LNCaP clone FGC (cell line): ENCODE measurements around the gene NEK6.

Source experiments
- DNase-seq: peaks from one replicate; pipeline ENCODE4 v3.0.0-alpha.2; 2011; ENCODE audit warnings: low read depth
- H3K4me3 ChIP-seq: 2 replicates; pipeline ENCODE4 v1.5.1; 2011; ENCODE audit warnings: mild to moderate bottlenecking, low read depth, low read length, control low read depth
- TF ChIP-seq, protein P1 (sequence below): IDR thresholded peaks from 2 replicates; pipeline ENCODE4 v1.5.1; 2012; ENCODE audit warnings: mild to moderate bottlenecking; ENCODE audit not compliant: control insufficient read depth, insufficient read depth; ENCODE audit errors: extremely low read depth

NEK6 gene

DNA sequence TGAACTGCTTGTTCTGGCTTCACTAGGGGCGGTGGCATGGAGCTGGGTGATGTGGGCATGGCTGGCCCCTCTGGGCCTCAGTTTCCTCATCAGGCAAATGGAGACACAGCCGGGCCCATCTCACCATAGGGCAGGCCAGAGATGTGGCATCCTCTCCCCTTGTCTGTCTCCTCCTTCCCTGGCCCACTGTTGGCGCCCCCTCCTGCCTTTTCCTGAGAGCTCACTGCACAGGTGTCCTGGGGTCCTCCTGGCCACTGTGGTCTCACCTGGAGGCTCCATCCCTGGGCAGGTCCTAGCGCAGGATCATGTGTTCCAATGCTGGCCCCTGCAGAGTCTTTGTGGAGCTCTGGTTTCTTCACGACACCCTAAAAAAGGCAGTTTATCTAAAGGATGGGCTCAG, 53.5 kb downstream of the NEK6 start:
- TF ChIP-seq, protein P1, sequence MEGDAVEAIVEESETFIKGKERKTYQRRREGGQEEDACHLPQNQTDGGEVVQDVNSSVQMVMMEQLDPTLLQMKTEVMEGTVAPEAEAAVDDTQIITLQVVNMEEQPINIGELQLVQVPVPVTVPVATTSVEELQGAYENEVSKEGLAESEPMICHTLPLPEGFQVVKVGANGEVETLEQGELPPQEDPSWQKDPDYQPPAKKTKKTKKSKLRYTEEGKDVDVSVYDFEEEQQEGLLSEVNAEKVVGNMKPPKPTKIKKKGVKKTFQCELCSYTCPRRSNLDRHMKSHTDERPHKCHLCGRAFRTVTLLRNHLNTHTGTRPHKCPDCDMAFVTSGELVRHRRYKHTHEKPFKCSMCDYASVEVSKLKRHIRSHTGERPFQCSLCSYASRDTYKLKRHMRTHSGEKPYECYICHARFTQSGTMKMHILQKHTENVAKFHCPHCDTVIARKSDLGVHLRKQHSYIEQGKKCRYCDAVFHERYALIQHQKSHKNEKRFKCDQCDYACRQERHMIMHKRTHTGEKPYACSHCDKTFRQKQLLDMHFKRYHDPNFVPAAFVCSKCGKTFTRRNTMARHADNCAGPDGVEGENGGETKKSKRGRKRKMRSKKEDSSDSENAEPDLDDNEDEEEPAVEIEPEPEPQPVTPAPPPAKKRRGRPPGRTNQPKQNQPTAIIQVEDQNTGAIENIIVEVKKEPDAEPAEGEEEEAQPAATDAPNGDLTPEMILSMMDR: no peak
- no peak for DNase-seq
- no peak overlapping the region for H3K4me3 ChIP-seq

DNA sequence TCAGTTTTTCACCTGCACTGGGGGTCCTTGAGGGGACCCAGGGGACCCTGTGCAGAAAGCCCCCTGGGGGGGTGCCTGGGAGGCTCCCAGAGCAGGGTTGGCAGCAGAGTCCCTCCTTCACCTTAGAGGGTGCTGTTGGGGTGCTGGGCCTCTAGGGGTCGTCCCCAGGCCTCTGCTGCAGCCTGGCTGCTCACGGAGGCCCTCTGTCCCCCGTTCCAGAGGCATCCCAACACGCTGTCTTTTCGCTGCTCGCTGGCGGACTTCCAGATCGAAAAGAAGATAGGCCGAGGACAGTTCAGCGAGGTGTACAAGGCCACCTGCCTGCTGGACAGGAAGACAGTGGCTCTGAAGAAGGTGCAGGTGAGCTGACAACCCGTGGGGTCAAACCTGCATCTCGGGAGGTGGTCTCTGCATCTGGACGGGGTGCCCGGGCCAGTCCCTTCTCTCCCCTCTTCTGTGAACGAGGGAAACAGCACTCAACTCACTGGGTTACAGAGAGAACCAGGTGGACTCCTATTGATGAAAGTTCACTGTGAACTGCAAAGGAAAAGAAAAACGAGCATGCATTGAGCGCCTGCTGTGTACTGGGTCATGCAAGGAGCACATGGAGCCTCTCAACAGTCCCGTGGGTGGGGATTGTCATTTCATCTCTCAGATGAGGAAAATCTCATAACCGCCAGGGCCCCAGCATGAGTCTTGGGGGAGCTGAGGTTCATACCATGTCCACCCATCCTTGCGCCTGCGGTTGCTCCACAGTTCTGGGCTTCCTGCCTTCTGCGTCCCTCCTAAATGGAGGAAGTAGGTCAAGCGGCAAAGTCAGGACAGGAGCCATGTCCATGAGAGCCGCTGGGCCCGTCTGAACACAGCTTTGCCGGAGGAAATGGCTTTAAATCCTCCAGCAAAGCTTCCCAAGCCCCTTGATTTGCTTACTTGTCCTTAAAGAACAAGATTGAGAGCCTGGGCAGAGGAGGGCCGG, 54.8 kb downstream of the NEK6 start:
- TF ChIP-seq, protein P1: no peak
- no peak overlapping the region for H3K4me3 ChIP-seq
- DNase-seq: no peak

GRCh38 chr9:124313940-124314339, 56.2 kb downstream of the NEK6 start:
- no peak for DNase-seq
- no peak overlapping the region for H3K4me3 ChIP-seq
- TF ChIP-seq, protein P1: no peak

GRCh38 chr9:124315882-124316281, 58.1 kb downstream of the NEK6 start:
- H3K4me3 ChIP-seq: no peak overlapping the region
- DNase-seq: no peak
- TF ChIP-seq, protein P1: no peak

- peak; percentile 10 for DNase-seq
- no peak overlapping the region for H3K4me3 ChIP-seq
- TF ChIP-seq, protein P1: peak; percentile 90
Observed at GRCh38 chr9:124320062-124320973, 62.6 kb downstream of the NEK6 start.

GRCh38 chr9:124321416-124321815, 63.7 kb downstream of the NEK6 start:
- no peak overlapping the region for H3K4me3 ChIP-seq
- DNase-seq: no peak
- TF ChIP-seq, protein P1: no peak
